Astrocyte (in vitro differentiated cells and primary cell): Measurements from ENCODE around the gene CARD14. TPM values are rescaled to one million over a fixed set of nuclear protein-coding genes. Genes with fewer than 3 reads are reported as not detected.

ENCODE experiments used
- DNase-seq: peaks from one replicate; pipeline ENCODE4 v3.0.0-alpha.2; 2010; ENCODE audit warnings: low read depth
- FAIRE-seq: peaks from 2 replicates; lab custom pipeline; 2011; peaks lifted over from hg19 to GRCh38; lab: Jason Lieb, UNC
- H2AFZ ChIP-seq: 2 replicates; pipeline ENCODE4 v1.6.0; 2012; ENCODE audit warnings: low read depth, low read length, inconsistent platforms
- H3K27ac ChIP-seq: 2 replicates; pipeline ENCODE4 v1.5.1; 2011; ENCODE audit warnings: low read depth, low read length, inconsistent platforms
- H3K27me3 ChIP-seq: 2 replicates; pipeline ENCODE4 v1.6.0; 2011; ENCODE audit warnings: low read length, inconsistent platforms; ENCODE audit not compliant: insufficient read depth
- H3K36me3 ChIP-seq: 2 replicates; pipeline ENCODE4 v1.5.1; 2011; ENCODE audit warnings: low read length, inconsistent platforms; ENCODE audit not compliant: insufficient read depth
- H3K4me1 ChIP-seq: 2 replicates; pipeline ENCODE4 v1.5.1; 2011; ENCODE audit warnings: low read length, inconsistent platforms; ENCODE audit not compliant: insufficient read depth
- H3K4me2 ChIP-seq: 2 replicates; pipeline ENCODE4 v1.6.0; 2012; ENCODE audit warnings: low read length, inconsistent platforms
- H3K4me3 ChIP-seq: 2 replicates; pipeline ENCODE4 v1.5.1; 2011; ENCODE audit warnings: low read depth, mild to moderate bottlenecking, low read length, inconsistent platforms; ENCODE audit not compliant: insufficient read depth
- H3K79me2 ChIP-seq: 2 replicates; pipeline ENCODE4 v1.6.0; 2012; ENCODE audit warnings: mild to moderate bottlenecking, low read length, inconsistent platforms; ENCODE audit not compliant: insufficient read depth
- H3K9ac ChIP-seq: 2 replicates; pipeline ENCODE4 v1.6.0; 2012; ENCODE audit warnings: mild to moderate bottlenecking, low read length, inconsistent platforms
- H3K9me3 ChIP-seq: 2 replicates; pipeline ENCODE4 v1.5.1; 2012; ENCODE audit warnings: low read depth, mild to moderate bottlenecking, low read length, inconsistent platforms; ENCODE audit not compliant: insufficient read depth
- H4K20me1 ChIP-seq: 2 replicates; pipeline ENCODE4 v1.6.0; 2012; ENCODE audit warnings: low read length, inconsistent platforms; ENCODE audit not compliant: insufficient read depth
- H3K27ac Mint-ChIP-seq: one replicate; pipeline ENCODE4 v1.8.0; 2021; ENCODE audit warnings: mild to moderate bottlenecking, mixed read lengths; ENCODE audit not compliant: unreplicated experiment
- H3K27me3 Mint-ChIP-seq: one replicate; pipeline ENCODE4 v1.8.0; 2021; ENCODE audit warnings: low read depth, mixed read lengths; ENCODE audit not compliant: unreplicated experiment
- H3K36me3 Mint-ChIP-seq: one replicate; pipeline ENCODE4 v1.8.0; 2021; ENCODE audit warnings: low read depth, mixed read lengths; ENCODE audit not compliant: unreplicated experiment
- H3K4me1 Mint-ChIP-seq: one replicate; pipeline ENCODE4 v1.8.0; 2021; ENCODE audit warnings: low read depth, mixed read lengths; ENCODE audit not compliant: unreplicated experiment
- H3K4me3 Mint-ChIP-seq: one replicate; pipeline ENCODE4 v1.8.0; 2021; ENCODE audit warnings: mild to moderate bottlenecking, moderate library complexity, mixed read lengths; ENCODE audit not compliant: unreplicated experiment
- H3K9me3 Mint-ChIP-seq: one replicate; pipeline ENCODE4 v1.8.0; 2021; ENCODE audit warnings: mild to moderate bottlenecking, mixed read lengths; ENCODE audit not compliant: unreplicated experiment
- EZH2 ChIP-seq: IDR thresholded peaks from 2 replicates; pipeline ENCODE4 v1.6.1; 2012; ENCODE audit warnings: mild to moderate bottlenecking, low read length, inconsistent platforms; ENCODE audit not compliant: insufficient read depth
- total RNA-seq: library from RNA; stranded (reverse); gene quantifications from 2 replicates; pipeline ENCODE4 v1.2.1, GENCODE V29; 2021
- TF ChIP-seq, protein P1 (sequence below): IDR thresholded peaks from 2 replicates; pipeline ENCODE4 v1.5.1; 2011; ENCODE audit warnings: low read depth, mild to moderate bottlenecking, inconsistent platforms, low read length, moderate library complexity; ENCODE audit not compliant: insufficient read depth

The CARD14 gene
- total RNA-seq, 1 donor from 2014 or later, result not detected

DNA sequence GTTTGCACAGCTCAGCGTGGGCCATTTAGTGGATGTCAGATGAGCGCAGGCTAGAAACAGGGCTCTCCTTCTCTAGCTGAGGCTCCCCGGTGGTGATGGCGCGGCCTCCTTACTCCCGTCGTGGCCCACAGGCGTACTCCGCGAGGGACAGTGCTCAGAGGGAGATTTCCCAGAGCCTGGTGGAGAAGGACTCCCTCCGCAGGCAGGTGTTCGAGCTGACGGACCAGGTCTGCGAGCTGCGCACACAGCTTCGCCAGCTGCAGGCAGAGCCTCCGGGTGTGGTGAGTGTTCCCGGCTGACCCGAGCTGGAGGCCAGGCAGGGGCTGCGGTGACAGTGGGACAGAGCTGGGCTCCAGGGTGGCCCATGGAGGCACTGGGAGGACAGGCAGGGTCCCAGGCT, 21.4 kb downstream of the CARD14 start:
- Histone ChIP-seq H4K20me1 (no peaks in the 10 kb centered on the region), H3K4me1 (no peaks in the 10 kb centered on the region), H3K4me3 (no peak overlapping the region), H3K79me2 (no peaks in the 10 kb centered on the region), H3K27me3 (peaks cover 13% of the 10 kb centered on the region), H3K9me3 (no peaks in the 10 kb centered on the region), H3K9ac (no peak overlapping the region), H3K36me3 (no peaks in the 10 kb centered on the region), H3K27ac (no peak overlapping the region), H3K4me2 (no peak overlapping the region), H2AFZ (no peak overlapping the region)
- FAIRE-seq (no peak), DNase-seq (no peak)
- Mint-ChIP-seq H3K27ac (no peak overlapping the region), H3K4me3 (no peak overlapping the region), H3K4me1 (peaks cover 7% of the 10 kb centered on the region), H3K27me3 (peaks cover 36% of the 10 kb centered on the region), H3K9me3 (peaks cover 5% of the 10 kb centered on the region), H3K36me3 (no peaks in the 10 kb centered on the region)
- TF ChIP-seq, protein P1, sequence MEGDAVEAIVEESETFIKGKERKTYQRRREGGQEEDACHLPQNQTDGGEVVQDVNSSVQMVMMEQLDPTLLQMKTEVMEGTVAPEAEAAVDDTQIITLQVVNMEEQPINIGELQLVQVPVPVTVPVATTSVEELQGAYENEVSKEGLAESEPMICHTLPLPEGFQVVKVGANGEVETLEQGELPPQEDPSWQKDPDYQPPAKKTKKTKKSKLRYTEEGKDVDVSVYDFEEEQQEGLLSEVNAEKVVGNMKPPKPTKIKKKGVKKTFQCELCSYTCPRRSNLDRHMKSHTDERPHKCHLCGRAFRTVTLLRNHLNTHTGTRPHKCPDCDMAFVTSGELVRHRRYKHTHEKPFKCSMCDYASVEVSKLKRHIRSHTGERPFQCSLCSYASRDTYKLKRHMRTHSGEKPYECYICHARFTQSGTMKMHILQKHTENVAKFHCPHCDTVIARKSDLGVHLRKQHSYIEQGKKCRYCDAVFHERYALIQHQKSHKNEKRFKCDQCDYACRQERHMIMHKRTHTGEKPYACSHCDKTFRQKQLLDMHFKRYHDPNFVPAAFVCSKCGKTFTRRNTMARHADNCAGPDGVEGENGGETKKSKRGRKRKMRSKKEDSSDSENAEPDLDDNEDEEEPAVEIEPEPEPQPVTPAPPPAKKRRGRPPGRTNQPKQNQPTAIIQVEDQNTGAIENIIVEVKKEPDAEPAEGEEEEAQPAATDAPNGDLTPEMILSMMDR, result no peak

- peaks cover 36% of the 10 kb centered on the region for H3K27me3 Mint-ChIP-seq
- no peak for DNase-seq
- no peaks in the 10 kb centered on the region for H3K79me2 ChIP-seq
- H3K9me3 ChIP-seq, result no peaks in the 10 kb centered on the region
- H3K36me3 Mint-ChIP-seq, result no peaks in the 10 kb centered on the region
- H2AFZ ChIP-seq, result no peak overlapping the region
- H3K27me3 ChIP-seq, result peaks cover 13% of the 10 kb centered on the region
- H3K4me1 Mint-ChIP-seq, result peaks cover 6% of the 10 kb centered on the region
- peaks cover 5% of the 10 kb centered on the region for H3K9me3 Mint-ChIP-seq
- H3K4me2 ChIP-seq, result peak overlapping the region; percentile 4
- TF ChIP-seq, protein P1, result no peak
- no peak for TF ChIP-seq EZH2
- H3K4me1 ChIP-seq, result no peaks in the 10 kb centered on the region
- no peak overlapping the region for H3K9ac ChIP-seq
- H3K4me3 Mint-ChIP-seq, result no peak overlapping the region
- peak overlapping the region; percentile 53 for H3K27ac Mint-ChIP-seq
- FAIRE-seq, result no peak
- no peaks in the 10 kb centered on the region for H4K20me1 ChIP-seq
- no peak overlapping the region for H3K27ac ChIP-seq
- H3K4me3 ChIP-seq, result no peak overlapping the region
- no peaks in the 10 kb centered on the region for H3K36me3 ChIP-seq
Observed at GRCh38 chr17:80191865-80192661, 22.2 kb downstream of the CARD14 start.

GRCh38 chr17:80195141-80195540, 25.3 kb downstream of the CARD14 start:
- H3K4me3 Mint-ChIP-seq, result no peak overlapping the region
- peaks cover 7% of the 10 kb centered on the region for H3K9me3 Mint-ChIP-seq
- DNase-seq, result no peak
- H3K4me2 ChIP-seq, result no peak overlapping the region
- H3K27me3 Mint-ChIP-seq, result peaks cover 39% of the 10 kb centered on the region
- no peaks in the 10 kb centered on the region for H3K36me3 Mint-ChIP-seq
- no peaks in the 10 kb centered on the region for H3K36me3 ChIP-seq
- no peak overlapping the region for H3K9ac ChIP-seq
- H3K4me1 ChIP-seq, result no peaks in the 10 kb centered on the region
- H3K27ac Mint-ChIP-seq, result no peak overlapping the region
- H3K79me2 ChIP-seq, result no peaks in the 10 kb centered on the region
- H3K27me3 ChIP-seq, result peaks cover 9% of the 10 kb centered on the region
- no peak overlapping the region for H3K27ac ChIP-seq
- TF ChIP-seq EZH2, result no peak
- TF ChIP-seq, protein P1, result no peak
- no peak for FAIRE-seq
- no peak overlapping the region for H3K4me3 ChIP-seq
- no peaks in the 10 kb centered on the region for H4K20me1 ChIP-seq
- peaks cover 4% of the 10 kb centered on the region for H3K4me1 Mint-ChIP-seq
- no peak overlapping the region for H2AFZ ChIP-seq
- no peaks in the 10 kb centered on the region for H3K9me3 ChIP-seq
